ENCODE results near the gene FAM3A. TPM values are rescaled to one million over a fixed set of nuclear protein-coding genes. Genes with fewer than 3 reads are reported as not detected.

Gene FAM3A
- total and polyA plus RNA-seq, 9 of the 15 experiments (the other 6 are each of a cell fraction or from before 2014, with no cell fraction given), result 0.75 to 70.6 (median 27.0) TPM

DNA sequence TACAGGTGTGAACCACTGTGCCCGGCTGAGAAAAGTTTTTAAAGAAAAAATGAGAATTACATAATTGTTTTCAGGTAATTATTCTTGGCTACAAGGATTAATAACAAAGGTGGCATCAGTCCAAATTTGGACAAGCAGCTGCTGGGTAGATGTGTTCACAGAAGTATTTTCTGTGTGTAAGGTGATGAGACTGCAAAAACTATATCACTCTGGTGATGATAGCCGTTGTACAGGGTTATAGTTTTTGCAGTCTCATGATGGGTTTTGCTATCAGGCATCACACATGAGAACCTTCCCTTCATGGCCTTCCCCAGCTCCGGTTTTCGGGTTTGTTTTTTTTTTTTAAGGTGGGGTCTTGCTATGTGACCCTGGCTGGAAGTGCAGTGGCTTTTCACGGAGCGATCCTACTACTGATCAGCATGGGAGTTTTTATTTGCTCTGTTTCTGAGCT lies 20.5 kb downstream of the FAM3A start (continued):
- TF ChIP-seq TAF1 (IDR thresholded peaks at IDR 0.05; ENCODE audit: control insufficient read depth, extremely low read depth, insufficient read depth, low read length, severe bottlenecking) (no peak), KLF13 (tag; IDR thresholded peaks at IDR 0.05; ENCODE audit: borderline replicate concordance, low read depth) (no peak), KHSRP (IDR thresholded peaks at IDR 0.05) (no peak), GABPB2 (CRISPR knock-in tag; conservative IDR thresholded peaks at IDR 0.05) (no peak), HCFC1 (IDR thresholded peaks at IDR 0.05; ENCODE audit: low read depth, low read length) (no peak), ZFP36 (IDR thresholded peaks at IDR 0.05; ENCODE audit: low read depth, low read length, partially characterized antibody) (no peak), ZNF830 (CRISPR knock-in tag; IDR thresholded peaks at IDR 0.05) (no peak), FOSL1 (tag; conservative IDR thresholded peaks at IDR 0.05) (peak; percentile 29; the same call in 1 of the 2 replicates), HEY1 (CRISPR knock-in tag; IDR thresholded peaks at IDR 0.05; ENCODE audit: borderline replicate concordance) (no peak), TFAM (CRISPR knock-in tag; conservative IDR thresholded peaks at IDR 0.05) (no peak), CSDE1 (IDR thresholded peaks at IDR 0.05) (no peak), FOXK1 (CRISPR knock-in tag; IDR thresholded peaks at IDR 0.05; ENCODE audit: borderline replicate concordance) (no peak), MTA2 (IDR thresholded peaks at IDR 0.05; ENCODE audit: low read depth) (peak; percentile 53), ZNF23 (CRISPR knock-in tag; IDR thresholded peaks at IDR 0.05) (no peak), ETS2 (tag; IDR thresholded peaks at IDR 0.05; ENCODE audit: borderline replicate concordance, poor library complexity, severe bottlenecking) (no peak), NRF1 (conservative IDR thresholded peaks at IDR 0.05 in 1 of 2, IDR thresholded peaks at IDR 0.05 in 1 of 2) (no peak)
- TF ChIP-seq, protein P1, sequence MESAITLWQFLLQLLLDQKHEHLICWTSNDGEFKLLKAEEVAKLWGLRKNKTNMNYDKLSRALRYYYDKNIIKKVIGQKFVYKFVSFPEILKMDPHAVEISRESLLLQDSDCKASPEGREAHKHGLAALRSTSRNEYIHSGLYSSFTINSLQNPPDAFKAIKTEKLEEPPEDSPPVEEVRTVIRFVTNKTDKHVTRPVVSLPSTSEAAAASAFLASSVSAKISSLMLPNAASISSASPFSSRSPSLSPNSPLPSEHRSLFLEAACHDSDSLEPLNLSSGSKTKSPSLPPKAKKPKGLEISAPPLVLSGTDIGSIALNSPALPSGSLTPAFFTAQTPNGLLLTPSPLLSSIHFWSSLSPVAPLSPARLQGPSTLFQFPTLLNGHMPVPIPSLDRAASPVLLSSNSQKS (CRISPR knock-in tag; IDR thresholded peaks at IDR 0.05), result no peak
- TF ChIP-seq, protein P2, sequence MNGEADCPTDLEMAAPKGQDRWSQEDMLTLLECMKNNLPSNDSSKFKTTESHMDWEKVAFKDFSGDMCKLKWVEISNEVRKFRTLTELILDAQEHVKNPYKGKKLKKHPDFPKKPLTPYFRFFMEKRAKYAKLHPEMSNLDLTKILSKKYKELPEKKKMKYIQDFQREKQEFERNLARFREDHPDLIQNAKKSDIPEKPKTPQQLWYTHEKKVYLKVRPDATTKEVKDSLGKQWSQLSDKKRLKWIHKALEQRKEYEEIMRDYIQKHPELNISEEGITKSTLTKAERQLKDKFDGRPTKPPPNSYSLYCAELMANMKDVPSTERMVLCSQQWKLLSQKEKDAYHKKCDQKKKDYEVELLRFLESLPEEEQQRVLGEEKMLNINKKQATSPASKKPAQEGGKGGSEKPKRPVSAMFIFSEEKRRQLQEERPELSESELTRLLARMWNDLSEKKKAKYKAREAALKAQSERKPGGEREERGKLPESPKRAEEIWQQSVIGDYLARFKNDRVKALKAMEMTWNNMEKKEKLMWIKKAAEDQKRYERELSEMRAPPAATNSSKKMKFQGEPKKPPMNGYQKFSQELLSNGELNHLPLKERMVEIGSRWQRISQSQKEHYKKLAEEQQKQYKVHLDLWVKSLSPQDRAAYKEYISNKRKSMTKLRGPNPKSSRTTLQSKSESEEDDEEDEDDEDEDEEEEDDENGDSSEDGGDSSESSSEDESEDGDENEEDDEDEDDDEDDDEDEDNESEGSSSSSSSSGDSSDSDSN (IDR thresholded peaks at IDR 0.05; ENCODE audit: borderline replicate concordance in 1 of 2, low read depth in 2 of 2, low read length in 2 of 2), result no peak
- TF ChIP-seq, protein P3, sequence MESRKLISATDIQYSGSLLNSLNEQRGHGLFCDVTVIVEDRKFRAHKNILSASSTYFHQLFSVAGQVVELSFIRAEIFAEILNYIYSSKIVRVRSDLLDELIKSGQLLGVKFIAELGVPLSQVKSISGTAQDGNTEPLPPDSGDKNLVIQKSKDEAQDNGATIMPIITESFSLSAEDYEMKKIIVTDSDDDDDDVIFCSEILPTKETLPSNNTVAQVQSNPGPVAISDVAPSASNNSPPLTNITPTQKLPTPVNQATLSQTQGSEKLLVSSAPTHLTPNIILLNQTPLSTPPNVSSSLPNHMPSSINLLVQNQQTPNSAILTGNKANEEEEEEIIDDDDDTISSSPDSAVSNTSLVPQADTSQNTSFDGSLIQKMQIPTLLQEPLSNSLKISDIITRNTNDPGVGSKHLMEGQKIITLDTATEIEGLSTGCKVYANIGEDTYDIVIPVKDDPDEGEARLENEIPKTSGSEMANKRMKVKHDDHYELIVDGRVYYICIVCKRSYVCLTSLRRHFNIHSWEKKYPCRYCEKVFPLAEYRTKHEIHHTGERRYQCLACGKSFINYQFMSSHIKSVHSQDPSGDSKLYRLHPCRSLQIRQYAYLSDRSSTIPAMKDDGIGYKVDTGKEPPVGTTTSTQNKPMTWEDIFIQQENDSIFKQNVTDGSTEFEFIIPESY (CRISPR knock-in tag; IDR thresholded peaks at IDR 0.05), result no peak
- TF ChIP-seq, protein P4, sequence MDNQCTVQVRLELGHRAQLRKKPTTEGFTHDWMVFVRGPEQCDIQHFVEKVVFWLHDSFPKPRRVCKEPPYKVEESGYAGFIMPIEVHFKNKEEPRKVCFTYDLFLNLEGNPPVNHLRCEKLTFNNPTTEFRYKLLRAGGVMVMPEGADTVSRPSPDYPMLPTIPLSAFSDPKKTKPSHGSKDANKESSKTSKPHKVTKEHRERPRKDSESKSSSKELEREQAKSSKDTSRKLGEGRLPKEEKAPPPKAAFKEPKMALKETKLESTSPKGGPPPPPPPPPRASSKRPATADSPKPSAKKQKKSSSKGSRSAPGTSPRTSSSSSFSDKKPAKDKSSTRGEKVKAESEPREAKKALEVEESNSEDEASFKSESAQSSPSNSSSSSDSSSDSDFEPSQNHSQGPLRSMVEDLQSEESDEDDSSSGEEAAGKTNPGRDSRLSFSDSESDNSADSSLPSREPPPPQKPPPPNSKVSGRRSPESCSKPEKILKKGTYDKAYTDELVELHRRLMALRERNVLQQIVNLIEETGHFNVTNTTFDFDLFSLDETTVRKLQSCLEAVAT (IDR thresholded peaks at IDR 0.05), result no peak; a peak in 1 of 4 replicates
- TF ChIP-seq, protein P5, sequence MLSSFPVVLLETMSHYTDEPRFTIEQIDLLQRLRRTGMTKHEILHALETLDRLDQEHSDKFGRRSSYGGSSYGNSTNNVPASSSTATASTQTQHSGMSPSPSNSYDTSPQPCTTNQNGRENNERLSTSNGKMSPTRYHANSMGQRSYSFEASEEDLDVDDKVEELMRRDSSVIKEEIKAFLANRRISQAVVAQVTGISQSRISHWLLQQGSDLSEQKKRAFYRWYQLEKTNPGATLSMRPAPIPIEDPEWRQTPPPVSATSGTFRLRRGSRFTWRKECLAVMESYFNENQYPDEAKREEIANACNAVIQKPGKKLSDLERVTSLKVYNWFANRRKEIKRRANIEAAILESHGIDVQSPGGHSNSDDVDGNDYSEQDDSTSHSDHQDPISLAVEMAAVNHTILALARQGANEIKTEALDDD (IDR thresholded peaks at IDR 0.05), result no peak
